Measurements from ENCODE around the gene CACNA1G. TPM values are rescaled to one million over a fixed set of nuclear protein-coding genes. Genes with fewer than 3 reads are reported as not detected.
A peak's percentile ranks its signal among the peaks of the same experiment; 100 is the strongest.

Gene CACNA1G
- total RNA-seq, 4 donors from 2014 or later, result 0.15 to 0.94 (median 0.16) TPM; not detected in 1

DNA sequence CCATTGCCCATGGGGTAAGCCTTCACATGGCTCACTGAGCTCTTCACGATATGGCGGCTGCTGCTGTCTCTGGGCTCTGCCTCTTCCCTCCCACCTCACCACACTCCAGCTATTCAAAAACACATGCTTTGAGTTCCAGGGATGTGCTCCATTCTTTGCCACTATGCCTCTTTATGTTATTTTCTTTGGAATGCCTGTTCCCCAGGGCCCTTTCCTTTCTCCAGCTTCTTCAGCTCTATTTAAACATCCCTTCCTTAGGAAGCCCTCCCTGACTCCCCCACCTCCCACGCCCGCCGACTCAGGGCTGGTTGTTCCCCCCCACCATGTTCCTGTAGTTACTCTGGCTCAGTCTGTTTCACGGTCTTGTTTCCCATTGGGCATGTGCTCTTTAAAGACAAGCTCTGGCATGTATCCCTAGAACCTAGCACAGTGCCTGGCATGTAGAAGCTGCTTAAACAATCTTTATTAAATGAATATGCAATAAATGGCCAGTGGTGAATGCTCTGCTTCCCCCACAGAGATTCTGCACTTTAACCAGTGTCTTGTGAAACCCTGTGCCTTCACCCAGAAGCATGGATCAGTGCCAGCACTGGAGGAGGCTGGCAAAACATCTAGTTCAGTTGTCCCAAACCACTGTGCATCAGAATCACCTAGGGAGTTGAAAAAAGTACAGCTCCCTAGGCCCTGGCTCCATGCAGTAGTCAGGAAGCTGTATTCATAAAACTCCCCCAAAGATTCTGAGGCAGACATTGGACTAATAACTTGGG lies 45.4 kb upstream of the CACNA1G start:
- WGBS, 2 donors (ENCODE audit: low coverage in 1 of 2), result 60 to 75% methylated on average over 4 to 5 of the region's 6 CpGs
- H3K4me1 ChIP-seq, result peaks cover 0 to 11% (median 0%) of the 10 kb centered on the region in 3 donors
- no peak overlapping the region for H3K4me3 ChIP-seq
- ATAC-seq, result peak; percentile 66
- H3K27ac ChIP-seq, result peak overlapping the region in 2 of 4 donors; percentile 1 to 47
- TF ChIP-seq POLR2AphosphoS5 (IDR thresholded peaks at IDR 0.05) (no peak), EP300 (IDR thresholded peaks at IDR 0.05) (no peak), POLR2A (IDR thresholded peaks at IDR 0.05) (no peak)
- TF ChIP-seq, protein P1, sequence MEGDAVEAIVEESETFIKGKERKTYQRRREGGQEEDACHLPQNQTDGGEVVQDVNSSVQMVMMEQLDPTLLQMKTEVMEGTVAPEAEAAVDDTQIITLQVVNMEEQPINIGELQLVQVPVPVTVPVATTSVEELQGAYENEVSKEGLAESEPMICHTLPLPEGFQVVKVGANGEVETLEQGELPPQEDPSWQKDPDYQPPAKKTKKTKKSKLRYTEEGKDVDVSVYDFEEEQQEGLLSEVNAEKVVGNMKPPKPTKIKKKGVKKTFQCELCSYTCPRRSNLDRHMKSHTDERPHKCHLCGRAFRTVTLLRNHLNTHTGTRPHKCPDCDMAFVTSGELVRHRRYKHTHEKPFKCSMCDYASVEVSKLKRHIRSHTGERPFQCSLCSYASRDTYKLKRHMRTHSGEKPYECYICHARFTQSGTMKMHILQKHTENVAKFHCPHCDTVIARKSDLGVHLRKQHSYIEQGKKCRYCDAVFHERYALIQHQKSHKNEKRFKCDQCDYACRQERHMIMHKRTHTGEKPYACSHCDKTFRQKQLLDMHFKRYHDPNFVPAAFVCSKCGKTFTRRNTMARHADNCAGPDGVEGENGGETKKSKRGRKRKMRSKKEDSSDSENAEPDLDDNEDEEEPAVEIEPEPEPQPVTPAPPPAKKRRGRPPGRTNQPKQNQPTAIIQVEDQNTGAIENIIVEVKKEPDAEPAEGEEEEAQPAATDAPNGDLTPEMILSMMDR (IDR thresholded peaks at IDR 0.05), result no peak
- no peaks in the 10 kb centered on the region for H3K9me3 ChIP-seq
- no peaks in the 10 kb centered on the region for H3K36me3 ChIP-seq
- H3K27me3 ChIP-seq, result no peaks in the 10 kb centered on the region

DNA sequence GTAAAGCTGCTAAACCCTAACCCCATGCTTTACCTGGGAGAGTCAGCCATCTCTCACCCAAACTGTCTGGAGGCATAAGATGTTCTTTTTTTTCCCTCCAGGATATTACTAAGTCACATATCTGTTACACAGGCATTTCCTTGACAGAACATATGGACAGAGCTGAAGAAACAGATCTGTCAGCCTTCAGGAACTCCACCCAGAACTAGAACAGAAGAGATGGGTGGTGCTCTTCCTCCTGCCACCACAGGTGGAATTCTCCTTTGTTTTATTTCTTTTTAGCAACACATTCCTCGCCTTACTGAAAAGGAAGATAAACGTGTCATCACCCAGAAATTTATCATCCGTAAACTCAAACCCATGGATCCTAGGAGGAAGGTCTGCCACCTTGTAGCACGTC lies 43.5 kb upstream of the CACNA1G start:
- Histone ChIP-seq H3K27me3 (no peaks in the 10 kb centered on the region), H3K4me3 (no peak overlapping the region), H3K36me3 (no peaks in the 10 kb centered on the region), H3K9me3 (no peaks in the 10 kb centered on the region), H3K27ac (no peak overlapping the region), H3K4me1 (peaks cover 0 to 11% (median 0%) of the 10 kb centered on the region in 3 donors)
- ATAC-seq, result no peak
- WGBS, 2 donors (ENCODE audit: low coverage in 1 of 2), result 69 to 87% methylated on average over 2 to 4 of the region's 4 CpGs
- no peak for TF ChIP-seq POLR2A (IDR thresholded peaks at IDR 0.05)
- TF ChIP-seq POLR2AphosphoS5 (IDR thresholded peaks at IDR 0.05), result no peak
- TF ChIP-seq, protein P1 (IDR thresholded peaks at IDR 0.05), result no peak
- no peak for TF ChIP-seq EP300 (IDR thresholded peaks at IDR 0.05)

DNA sequence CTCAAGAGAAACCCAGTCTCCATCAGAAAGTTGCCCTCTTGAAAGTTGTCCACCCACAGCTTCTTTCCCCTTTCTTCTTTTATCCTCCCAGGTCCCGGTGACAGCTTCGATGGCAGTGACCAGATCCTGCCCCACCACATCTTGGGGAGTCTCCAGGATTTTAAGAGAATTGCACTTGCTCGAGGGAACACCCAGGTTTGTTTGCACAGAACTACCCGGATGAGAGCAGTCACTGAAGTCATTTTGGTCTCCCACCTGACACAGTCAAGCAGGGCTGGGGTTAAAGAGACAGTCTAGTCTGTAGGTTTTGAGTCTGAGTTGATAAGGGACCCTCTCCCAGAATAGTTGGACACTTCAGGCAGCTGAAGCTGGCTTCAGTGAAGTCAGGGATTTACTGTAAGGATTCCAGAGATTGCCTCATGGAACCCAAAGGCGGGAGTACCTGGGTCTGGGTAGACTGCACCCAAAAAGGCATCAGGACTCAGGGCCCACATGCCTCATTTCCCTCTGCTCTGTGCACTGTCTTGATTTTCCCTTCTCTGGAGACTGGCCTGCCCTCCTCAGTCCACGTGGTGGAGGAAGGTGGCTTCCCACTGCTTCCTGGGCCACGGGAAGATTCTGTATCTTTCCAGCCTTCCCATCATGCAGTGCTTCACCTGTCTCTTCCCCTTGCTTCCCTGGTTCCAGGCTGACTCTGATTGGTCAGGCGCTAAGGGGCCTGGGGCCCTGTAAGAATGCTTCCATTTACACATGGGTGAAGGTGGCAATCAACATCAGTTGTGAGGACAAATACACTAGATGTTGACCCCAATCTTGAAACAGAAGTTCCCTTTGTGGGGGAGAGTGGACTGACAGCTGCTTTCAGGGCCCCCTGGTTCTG lies 42.8 kb upstream of the CACNA1G start:
- Histone ChIP-seq H3K27ac (no peak overlapping the region), H3K9me3 (no peaks in the 10 kb centered on the region), H3K4me3 (no peak overlapping the region), H3K4me1 (peaks cover 0 to 11% (median 0%) of the 10 kb centered on the region in 3 donors), H3K36me3 (no peaks in the 10 kb centered on the region), H3K27me3 (no peaks in the 10 kb centered on the region)
- no peak for TF ChIP-seq POLR2AphosphoS5 (IDR thresholded peaks at IDR 0.05)
- no peak for TF ChIP-seq POLR2A (IDR thresholded peaks at IDR 0.05)
- TF ChIP-seq, protein P1 (IDR thresholded peaks at IDR 0.05), result no peak
- no peak for TF ChIP-seq EP300 (IDR thresholded peaks at IDR 0.05)
- ATAC-seq, result no peak
- 62 to 80% methylated on average over 3 to 6 of the region's 8 CpGs for WGBS, 2 donors (ENCODE audit: low coverage in 1 of 2)

DNA sequence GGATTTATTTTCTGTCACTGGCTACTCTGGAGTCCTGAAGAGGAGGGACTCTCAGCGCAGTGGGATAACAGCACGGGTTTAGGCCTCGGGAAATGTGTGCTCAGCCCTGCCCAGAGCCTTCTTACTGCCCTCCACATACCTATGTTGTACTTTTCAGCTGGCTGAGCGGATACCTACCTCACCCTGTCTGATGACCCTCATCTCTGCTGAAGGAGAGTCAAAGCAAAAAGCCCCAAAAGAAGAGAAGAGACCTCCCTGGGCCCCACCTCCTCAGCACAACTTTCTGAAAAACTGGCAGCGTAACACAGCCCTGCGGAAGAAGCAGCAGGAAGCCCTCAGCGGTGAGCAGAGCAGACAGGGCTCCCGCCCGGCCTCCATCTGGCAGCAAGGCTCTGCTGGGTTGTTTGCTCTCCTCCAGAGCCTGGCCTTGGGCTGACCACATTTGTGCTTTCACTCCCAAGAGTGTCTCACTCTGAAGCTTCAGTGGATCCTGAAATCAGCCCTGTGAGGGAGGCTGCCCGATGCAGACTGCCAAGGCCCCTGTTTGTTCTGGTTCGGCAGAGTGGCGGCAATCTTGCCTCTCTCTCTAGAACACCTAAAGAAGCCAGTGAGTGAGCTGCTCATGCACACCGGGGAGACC lies 42.0 kb upstream of the CACNA1G start:
- Histone ChIP-seq H3K4me3 (no peak overlapping the region), H3K27ac (no peak overlapping the region), H3K36me3 (no peaks in the 10 kb centered on the region), H3K27me3 (no peaks in the 10 kb centered on the region), H3K9me3 (no peaks in the 10 kb centered on the region), H3K4me1 (peaks cover 0 to 11% (median 0%) of the 10 kb centered on the region in 3 donors)
- no peak for ATAC-seq
- WGBS, 2 donors (ENCODE audit: low coverage in 1 of 2), result 76 to 89% methylated on average over 4 of the region's 13 CpGs
- TF ChIP-seq POLR2AphosphoS5 (IDR thresholded peaks at IDR 0.05), result no peak

Data from gastroesophageal sphincter (tissue), 4 donors.